DND-41 (cell line): Measurements from ENCODE around the gene NRL.

Source experiments
- ATAC-seq: fragments of 200-7000 bp; cut with Tn5 transposase; 3 replicates; pipeline ENCODE4 v1.9.1; 2021; ENCODE audit warnings: low read depth; ENCODE audit not compliant: insufficient read depth
- DNase-seq: peaks from one replicate; pipeline ENCODE4 v3.0.0-alpha.2; 2020
- H2AFZ ChIP-seq: 2 replicates; pipeline ENCODE4 v1.6.0; 2012; ENCODE audit warnings: low read depth, low read length
- H3K27ac ChIP-seq: 2 replicates; pipeline ENCODE4 v1.5.1; 2012; ENCODE audit warnings: low read length, inconsistent platforms
- H3K27me3 ChIP-seq: fragments of 200-600 bp; sonication (generic); 2 replicates; pipeline ENCODE4 v1.6.0; 2012; ENCODE audit warnings: low read length, mild to moderate bottlenecking, inconsistent platforms; ENCODE audit not compliant: insufficient read depth, poor library complexity
- H3K36me3 ChIP-seq: 2 replicates; pipeline ENCODE4 v1.5.1; 2012; ENCODE audit warnings: low read length, inconsistent platforms; ENCODE audit not compliant: insufficient read depth
- H3K4me1 ChIP-seq: 2 replicates; pipeline ENCODE4 v1.5.1; 2012; ENCODE audit warnings: mild to moderate bottlenecking, low read length; ENCODE audit not compliant: insufficient read depth
- H3K4me2 ChIP-seq: 2 replicates; pipeline ENCODE4 v1.6.0; 2012; ENCODE audit warnings: mild to moderate bottlenecking, moderate library complexity, low read length, inconsistent platforms; ENCODE audit not compliant: insufficient read depth
- H3K4me3 ChIP-seq, 2 experiments: fragments of 200-600 bp in 1 of 2; shearing (Covaris generic) in 1 of 2; 2 replicates each; pipeline ENCODE4 v1.5.1; 2012 to 2016; ENCODE audit warnings: inconsistent platforms in 2 of 2, low read length in 2 of 2, mild to moderate bottlenecking in 2 of 2, low read depth in 1 of 2, moderate library complexity in 1 of 2
- H3K79me2 ChIP-seq: 2 replicates; pipeline ENCODE4 v1.6.0; 2012; ENCODE audit warnings: low read length, inconsistent platforms; ENCODE audit not compliant: insufficient read depth
- H3K9ac ChIP-seq: 2 replicates; pipeline ENCODE4 v1.6.0; 2012; ENCODE audit warnings: low read depth, mild to moderate bottlenecking, inconsistent platforms, low read length, moderate library complexity
- H3K9me3 ChIP-seq: 2 replicates; pipeline ENCODE4 v1.5.1; 2012; ENCODE audit warnings: low read length, moderate library complexity, mild to moderate bottlenecking, inconsistent platforms; ENCODE audit not compliant: insufficient read depth, severe bottlenecking
- H4K20me1 ChIP-seq: 2 replicates; pipeline ENCODE4 v1.6.0; 2012; ENCODE audit warnings: low read length; ENCODE audit not compliant: insufficient read depth
- EZH2 ChIP-seq: IDR thresholded peaks from 3 replicates; pipeline ENCODE4 v1.6.1; 2012; ENCODE audit warnings: borderline replicate concordance, low read depth, mild to moderate bottlenecking, moderate library complexity, low read length, inconsistent platforms; ENCODE audit not compliant: severe bottlenecking
- TF ChIP-seq, protein P1 (sequence below): IDR thresholded peaks from 2 replicates; pipeline ENCODE4 v1.5.1; 2012; ENCODE audit warnings: borderline replicate concordance, low read length, moderate library complexity, mild to moderate bottlenecking; ENCODE audit not compliant: poor library complexity, severe bottlenecking; ENCODE audit errors: extremely low read depth

Gene NRL

GRCh38 chr14:24100197-24100981 is 14.4 kb downstream of the NRL start:
- H4K20me1 ChIP-seq: no peaks in the 10 kb centered on the region
- no peak for ATAC-seq

DNA sequence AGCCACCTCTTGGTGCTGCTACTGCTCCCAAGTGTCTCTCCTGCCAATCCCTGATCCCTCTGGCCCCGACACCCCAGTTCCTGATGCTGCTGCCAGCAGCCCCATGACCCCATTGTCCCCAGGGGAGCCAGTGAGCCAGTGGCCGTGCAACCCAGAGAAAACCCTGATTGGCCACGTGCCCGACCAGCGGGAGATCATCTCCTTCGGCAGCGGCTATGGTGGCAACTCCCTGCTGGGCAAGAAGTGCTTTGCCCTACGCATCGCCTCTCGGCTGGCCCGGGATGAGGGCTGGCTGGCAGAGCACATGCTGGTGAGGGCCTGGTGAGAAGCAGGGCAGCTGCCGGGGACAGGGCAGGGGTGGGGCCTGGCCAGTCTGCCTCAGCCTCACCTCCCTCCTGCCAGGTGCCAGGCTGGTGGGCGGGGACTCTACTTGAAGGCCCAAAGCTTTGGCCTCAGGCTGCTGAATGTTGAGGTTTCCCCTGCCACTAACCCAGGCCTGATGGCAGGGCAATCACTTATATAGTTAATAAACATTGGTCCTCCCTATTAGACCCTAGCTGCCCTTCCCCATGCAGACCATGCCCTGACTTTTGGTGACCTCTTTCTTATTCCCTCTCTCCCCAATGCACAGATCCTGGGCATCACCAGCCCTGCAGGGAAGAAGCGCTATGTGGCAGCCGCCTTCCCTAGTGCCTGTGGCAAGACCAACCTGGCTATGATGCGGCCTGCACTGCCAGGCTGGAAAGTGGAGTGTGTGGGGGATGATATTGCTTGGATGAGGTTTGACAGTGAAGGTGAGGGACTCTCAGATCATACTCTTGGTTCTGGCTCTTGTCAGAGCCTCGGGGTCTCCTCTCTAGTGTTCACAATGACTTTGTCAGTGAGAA is 15.6 kb downstream of the NRL start:
- Histone ChIP-seq H3K27ac (no peak overlapping the region), H3K36me3 (peaks cover 55% of the 10 kb centered on the region), H3K4me1 (peaks cover 13% of the 10 kb centered on the region)

More at GRCh38 chr14:24100197-24100981, 14.4 kb downstream of the NRL start:
- Histone ChIP-seq H3K27me3 (no peaks in the 10 kb centered on the region), H3K4me3 (no peak overlapping the region), H3K4me1 (peaks cover 6% of the 10 kb centered on the region), H2AFZ (no peak overlapping the region), H3K79me2 (peaks cover 12% of the 10 kb centered on the region), H3K36me3 (peaks cover 55% of the 10 kb centered on the region), H3K9me3 (no peaks in the 10 kb centered on the region), H3K9ac (no peak overlapping the region), H3K27ac (no peak overlapping the region), H3K4me2 (no peak overlapping the region)
- no peak for DNase-seq
- TF ChIP-seq, protein P1, sequence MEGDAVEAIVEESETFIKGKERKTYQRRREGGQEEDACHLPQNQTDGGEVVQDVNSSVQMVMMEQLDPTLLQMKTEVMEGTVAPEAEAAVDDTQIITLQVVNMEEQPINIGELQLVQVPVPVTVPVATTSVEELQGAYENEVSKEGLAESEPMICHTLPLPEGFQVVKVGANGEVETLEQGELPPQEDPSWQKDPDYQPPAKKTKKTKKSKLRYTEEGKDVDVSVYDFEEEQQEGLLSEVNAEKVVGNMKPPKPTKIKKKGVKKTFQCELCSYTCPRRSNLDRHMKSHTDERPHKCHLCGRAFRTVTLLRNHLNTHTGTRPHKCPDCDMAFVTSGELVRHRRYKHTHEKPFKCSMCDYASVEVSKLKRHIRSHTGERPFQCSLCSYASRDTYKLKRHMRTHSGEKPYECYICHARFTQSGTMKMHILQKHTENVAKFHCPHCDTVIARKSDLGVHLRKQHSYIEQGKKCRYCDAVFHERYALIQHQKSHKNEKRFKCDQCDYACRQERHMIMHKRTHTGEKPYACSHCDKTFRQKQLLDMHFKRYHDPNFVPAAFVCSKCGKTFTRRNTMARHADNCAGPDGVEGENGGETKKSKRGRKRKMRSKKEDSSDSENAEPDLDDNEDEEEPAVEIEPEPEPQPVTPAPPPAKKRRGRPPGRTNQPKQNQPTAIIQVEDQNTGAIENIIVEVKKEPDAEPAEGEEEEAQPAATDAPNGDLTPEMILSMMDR: no peak
- no peak for TF ChIP-seq EZH2

DNA sequence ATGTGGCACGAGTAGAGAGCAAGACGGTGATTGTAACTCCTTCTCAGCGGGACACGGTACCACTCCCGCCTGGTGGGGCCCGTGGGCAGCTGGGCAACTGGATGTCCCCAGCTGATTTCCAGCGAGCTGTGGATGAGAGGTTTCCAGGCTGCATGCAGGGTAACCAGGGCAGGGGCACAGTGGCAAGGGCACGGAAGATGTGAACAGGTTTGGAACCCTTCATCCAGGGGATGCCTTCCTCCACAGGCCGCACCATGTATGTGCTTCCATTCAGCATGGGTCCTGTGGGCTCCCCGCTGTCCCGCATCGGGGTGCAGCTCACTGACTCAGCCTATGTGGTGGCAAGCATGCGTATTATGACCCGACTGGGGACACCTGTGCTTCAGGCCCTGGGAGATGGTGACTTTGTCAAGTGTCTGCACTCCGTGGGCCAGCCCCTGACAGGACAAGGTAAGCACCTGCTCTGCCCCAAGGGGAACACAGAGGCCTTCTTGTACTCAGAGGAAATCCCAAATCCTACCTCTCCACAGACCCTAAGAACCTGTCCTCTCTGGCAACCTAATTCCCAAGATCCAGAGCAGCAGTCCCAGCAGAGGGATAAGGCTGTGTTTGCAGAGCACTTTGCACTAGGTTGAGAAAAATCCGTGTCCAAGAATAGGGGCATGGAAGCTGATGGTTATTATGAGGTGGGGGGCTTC is 16.4 kb downstream of the NRL start:
- no peak overlapping the region for H3K4me2 ChIP-seq
- no peak overlapping the region for H3K4me3 ChIP-seq
- H2AFZ ChIP-seq: no peak overlapping the region
- H4K20me1 ChIP-seq: no peaks in the 10 kb centered on the region
- H3K36me3 ChIP-seq: peaks cover 49% of the 10 kb centered on the region
- H3K27ac ChIP-seq: no peak overlapping the region
- H3K79me2 ChIP-seq: peaks cover 22% of the 10 kb centered on the region
- H3K9ac ChIP-seq: no peak overlapping the region
- no peaks in the 10 kb centered on the region for H3K27me3 ChIP-seq
- TF ChIP-seq, protein P1: no peak
- TF ChIP-seq EZH2: no peak
- H3K9me3 ChIP-seq: no peaks in the 10 kb centered on the region
- ATAC-seq (no peak), DNase-seq (no peak)
- peaks cover 19% of the 10 kb centered on the region for H3K4me1 ChIP-seq

More for the DNA sequence above, 15.6 kb downstream of the NRL start:
- H3K9me3 ChIP-seq: no peaks in the 10 kb centered on the region
- no peak overlapping the region for H3K9ac ChIP-seq
- no peak for ATAC-seq
- H3K4me2 ChIP-seq: no peak overlapping the region
- H2AFZ ChIP-seq: no peak overlapping the region
- no peak for TF ChIP-seq EZH2
- TF ChIP-seq, protein P1: no peak
- no peaks in the 10 kb centered on the region for H4K20me1 ChIP-seq
- H3K27me3 ChIP-seq: no peaks in the 10 kb centered on the region
- no peak for DNase-seq
- no peak overlapping the region for H3K4me3 ChIP-seq
- peaks cover 22% of the 10 kb centered on the region for H3K79me2 ChIP-seq
